NCI-H1436 treated with DMSO at 0.1 percent for 48 hours (cell line): ENCODE data around the gene LGALS7B.
"Not testable (repeated sequence)": the region's sequence is repeated elsewhere in the genome, so short reads cannot be mapped to it uniquely, and the experiment has no call there.

Source experiments
- DNase-seq: peaks from one replicate; lab custom pipeline; 2025; lab: John Stamatoyannopoulos, UW

LGALS7B gene

GRCh38 chr19:38821230-38821825 is 32.3 kb downstream of the LGALS7B start:
- DNase-seq, result not testable (repeated sequence)

- DNase-seq, result not testable (repeated sequence)
Observed at GRCh38 chr19:38825936-38826335, 36.9 kb downstream of the LGALS7B start.

DNA sequence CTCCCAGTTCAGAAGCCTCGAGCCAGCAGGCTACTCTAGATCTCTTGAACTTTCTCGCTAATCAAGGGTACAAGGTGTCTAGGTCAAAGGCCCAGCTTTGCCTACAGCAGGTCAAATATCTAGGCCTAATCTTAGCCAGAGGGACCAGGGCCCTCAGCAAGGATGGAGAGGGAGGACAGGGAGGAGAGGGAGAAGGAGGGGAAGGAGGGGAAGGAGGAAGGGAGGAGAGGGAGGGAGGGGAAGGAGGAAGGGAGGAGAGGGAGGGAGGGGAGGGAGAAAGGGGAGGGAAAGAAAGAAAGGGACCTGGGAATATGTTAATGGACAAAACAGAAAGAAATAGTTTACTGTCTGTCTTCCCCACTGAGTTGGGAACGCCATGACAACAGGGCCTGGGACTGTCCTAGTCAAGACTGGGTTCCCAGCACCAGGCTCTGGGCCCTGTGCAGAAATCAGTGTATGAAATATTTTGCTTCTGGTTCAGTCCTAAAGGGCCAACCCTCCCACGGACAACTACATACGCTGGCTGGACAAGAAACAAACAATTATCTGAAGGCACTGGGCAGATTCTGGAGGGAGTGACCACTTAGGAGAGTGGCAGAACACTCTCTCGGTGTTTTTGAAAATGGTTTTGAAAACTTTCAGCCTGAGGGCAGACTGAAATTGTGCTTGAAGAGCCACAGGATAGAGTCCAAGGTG is 38.0 kb downstream of the LGALS7B start:
- no peak for DNase-seq

DNA sequence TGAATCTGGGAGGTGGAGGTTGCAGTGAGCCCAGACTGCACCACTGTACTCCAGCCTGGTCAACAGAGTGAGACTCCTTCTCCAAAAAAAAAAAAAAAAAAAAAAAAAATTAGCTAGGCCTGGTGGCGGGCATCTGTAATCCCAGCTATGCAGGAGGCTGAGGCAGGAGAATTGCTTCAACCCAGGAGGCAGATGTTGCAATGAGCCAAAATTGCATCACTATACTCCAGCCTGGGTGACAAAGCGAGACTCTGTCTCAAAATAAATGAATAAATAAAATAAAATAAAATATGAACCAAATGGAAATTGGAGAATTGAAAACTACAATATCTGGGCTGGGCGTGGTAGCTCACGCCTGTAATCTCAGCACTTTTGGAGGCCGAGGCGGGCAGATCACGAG is 40.2 kb downstream of the LGALS7B start:
- not testable (repeated sequence) for DNase-seq

- DNase-seq, result no peak
Observed at GRCh38 chr19:38830039-38830733, 41.2 kb downstream of the LGALS7B start.

- no peak for DNase-seq
Observed at GRCh38 chr19:38831142-38831605, 42.2 kb downstream of the LGALS7B start.

DNA sequence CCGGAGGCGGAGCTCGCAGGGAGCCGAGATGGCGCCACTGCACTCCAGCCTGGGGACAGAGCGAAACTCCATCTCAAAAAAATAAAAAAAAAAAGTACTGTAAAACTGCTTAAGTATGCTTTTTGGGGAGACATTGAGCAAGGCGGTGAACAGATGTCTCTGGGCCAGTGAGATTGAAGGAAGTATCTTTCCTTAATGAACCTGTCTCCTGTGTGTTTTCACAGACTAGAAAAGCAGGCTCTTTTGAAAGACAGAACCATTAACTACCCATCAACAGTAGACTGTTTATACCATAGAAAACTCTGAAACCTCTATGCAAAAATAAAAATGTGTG is 44.1 kb downstream of the LGALS7B start:
- DNase-seq, result no peak

DNA sequence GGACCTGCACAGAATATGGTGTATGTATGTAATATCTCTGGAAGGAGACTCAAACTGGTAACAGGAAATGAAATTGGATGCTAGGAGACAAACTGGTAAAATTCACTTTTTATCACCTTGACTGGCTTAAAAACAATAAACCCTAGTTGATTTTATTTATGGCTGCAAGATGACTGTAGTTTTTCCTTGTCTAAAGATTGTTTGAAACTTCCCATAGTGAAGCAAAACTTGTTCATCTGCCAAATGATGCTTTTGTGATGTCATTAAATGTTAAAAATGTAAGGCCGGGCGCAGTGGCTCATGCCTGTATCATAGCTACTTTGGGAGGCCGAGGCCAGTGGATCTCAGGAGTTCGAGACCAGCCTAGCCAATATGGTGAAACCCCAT is 45.1 kb downstream of the LGALS7B start:
- DNase-seq, result no peak

- DNase-seq, result no peak
Observed at GRCh38 chr19:38834590-38834989, 45.6 kb downstream of the LGALS7B start.

GRCh38 chr19:38836159-38836982 is 47.4 kb downstream of the LGALS7B start:
- no peak for DNase-seq

DNA sequence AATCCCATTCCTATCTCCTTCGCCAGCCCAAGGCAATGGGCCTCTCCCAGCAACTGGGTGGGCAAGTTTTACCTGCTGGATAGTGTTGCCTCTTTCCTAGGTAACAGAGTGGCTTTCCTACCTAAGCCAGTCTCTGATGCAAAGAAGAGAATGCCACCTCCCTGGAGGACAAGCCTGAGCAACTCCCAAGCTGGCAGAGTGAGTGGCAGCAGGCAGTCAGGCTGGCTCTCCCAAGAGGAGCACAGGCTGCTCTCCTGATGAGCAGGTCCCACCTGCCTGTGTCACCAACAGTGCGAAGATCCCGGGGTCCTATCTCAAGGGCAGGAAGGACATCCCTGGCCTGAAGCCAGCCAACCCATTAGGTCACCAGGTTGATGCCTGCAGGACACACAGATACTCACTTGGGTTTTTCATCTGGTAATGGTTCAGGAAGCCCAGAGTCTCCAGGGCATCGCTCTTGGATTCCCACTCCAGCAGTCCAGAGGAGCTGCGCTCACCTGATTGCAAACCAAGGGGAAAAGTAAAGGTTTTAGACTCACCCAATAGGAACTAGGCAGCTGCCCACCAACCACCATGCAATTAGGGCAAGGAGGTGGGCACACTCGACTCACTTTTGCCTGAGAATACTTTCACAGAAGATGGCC is 48.1 kb downstream of the LGALS7B start:
- no peak for DNase-seq

DNA sequence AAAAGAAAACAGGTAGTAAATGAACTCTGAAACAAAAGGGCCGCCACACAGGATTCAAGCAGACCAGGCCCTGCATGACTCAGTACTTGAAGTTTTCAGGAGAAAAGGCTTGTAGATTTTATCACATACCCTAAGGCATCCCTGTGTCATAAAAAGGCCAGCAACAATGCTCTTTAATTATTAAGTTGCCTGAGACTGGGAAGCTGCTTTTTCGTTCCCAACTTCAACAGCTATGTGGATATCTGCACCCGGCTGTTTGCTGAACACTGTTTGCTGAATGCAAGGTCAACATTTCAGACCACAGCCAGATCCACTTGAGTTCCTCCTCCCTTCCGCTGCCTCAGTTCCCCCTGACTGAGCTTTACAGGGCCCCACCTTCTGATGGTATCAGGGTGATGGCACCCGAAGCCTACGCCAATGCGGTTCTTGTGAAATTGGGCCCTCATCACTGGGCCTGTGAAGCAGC is 48.7 kb downstream of the LGALS7B start:
- DNase-seq, result no peak

DNA sequence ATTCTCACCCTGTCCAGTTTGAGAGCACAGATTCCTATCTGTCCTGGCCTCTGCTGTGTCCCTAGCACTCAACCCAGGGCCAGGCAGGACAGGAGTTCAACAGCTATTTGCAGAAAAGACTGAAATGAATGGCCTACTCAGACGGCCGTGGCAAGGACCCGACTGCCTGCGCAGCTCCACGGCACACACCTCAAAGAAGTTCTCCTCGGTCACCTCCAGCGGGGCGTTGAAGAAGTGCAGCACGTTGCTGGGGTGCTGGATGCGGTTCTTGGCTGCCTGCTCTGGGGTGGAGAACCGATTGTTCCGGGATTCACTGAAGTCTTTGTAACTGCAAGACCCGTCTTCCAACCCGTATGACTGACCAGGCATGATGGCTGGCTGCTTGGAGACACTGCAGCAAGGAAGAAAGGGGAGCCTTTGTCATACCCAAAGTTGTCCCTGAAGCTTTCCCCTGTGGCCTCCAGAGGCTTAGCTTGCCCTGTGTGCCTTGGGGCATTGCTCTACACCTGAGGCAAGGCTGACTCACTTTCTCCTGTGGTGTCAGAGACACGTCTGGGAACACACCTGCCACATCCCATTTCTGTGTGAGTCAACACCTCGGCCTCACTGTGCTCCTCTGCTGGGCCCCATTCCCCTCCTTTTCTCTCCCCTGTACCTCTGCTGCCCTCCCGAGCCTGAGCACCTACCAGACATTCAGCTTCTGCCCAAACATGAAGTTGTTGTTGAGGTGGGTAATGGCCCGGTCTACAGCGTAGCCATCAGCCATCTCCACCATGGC is 49.4 kb downstream of the LGALS7B start:
- no peak for DNase-seq

GRCh38 chr19:38838986-38839761 is 50.2 kb downstream of the LGALS7B start:
- DNase-seq, result no peak

- DNase-seq, result no peak
Observed at GRCh38 chr19:38839816-38840582, 51.0 kb downstream of the LGALS7B start.

GRCh38 chr19:38840583-38840968 is 51.6 kb downstream of the LGALS7B start:
- no peak for DNase-seq
